Naive thymus-derived CD8-positive, alpha-beta T cell (primary cell): Measurements from ENCODE around the gene TYMP. TPM values are rescaled to one million over a fixed set of nuclear protein-coding genes. Genes with fewer than 3 reads are reported as not detected.

Source experiments
- ATAC-seq, 2 donors: fragments of 150-1000 bp; cut with Tn5 transposase in 1 of 2; sonication (Bioruptor Pico), chemical (Tn5 transposase) in 1 of 2; 1 replicate in 1 of 2; 2 replicates in 1 of 2; pipeline ENCODE4 v1.10.0; 2021; ENCODE audit warnings: mild to moderate bottlenecking in 2 of 2, moderate library complexity in 2 of 2
- POLR2A ChIA-PET: fragments of 350-600 bp; sonication (Branson Sonifier 250); formaldehyde crosslinking; loops from one replicate; lab custom pipeline; 2021; ENCODE audit warnings: antibody characterized with exemption; lab: Charles Lee
- DNase-seq, 10 donors: peaks; one replicate each; pipeline versions ENCODE4 v3.0.0 to v3.0.0-alpha.2; 2020 to 2022
- H3K27ac Mint-ChIP-seq, 10 donors: one replicate each; pipeline ENCODE4 v1.8.0; 2020 to 2022; ENCODE audit warnings: mild to moderate bottlenecking in 10 of 10, mixed read lengths in 10 of 10, moderate library complexity in 4 of 10, inconsistent platforms in 1 of 10
- H3K27me3 Mint-ChIP-seq, 5 donors: one replicate each; pipeline ENCODE4 v1.8.0; 2021 to 2022; ENCODE audit warnings: mixed read lengths in 5 of 5
- H3K36me3 Mint-ChIP-seq, 3 donors: one replicate each; pipeline ENCODE4 v1.8.0; 2020 to 2022; ENCODE audit warnings: mixed read lengths in 3 of 3, mild to moderate bottlenecking in 2 of 3, inconsistent platforms in 1 of 3
- H3K4me1 Mint-ChIP-seq, 4 donors: one replicate each; pipeline ENCODE4 v1.8.0; 2021 to 2022; ENCODE audit warnings: mixed read lengths in 4 of 4
- H3K4me3 Mint-ChIP-seq, 10 donors: one replicate each; pipeline ENCODE4 v1.8.0; 2020 to 2022; ENCODE audit warnings: mild to moderate bottlenecking in 10 of 10, mixed read lengths in 10 of 10, moderate library complexity in 6 of 10, inconsistent platforms in 1 of 10
- H3K9me3 Mint-ChIP-seq, 9 donors: one replicate each; pipeline ENCODE4 v1.8.0; 2020 to 2022; ENCODE audit warnings: mixed read lengths in 9 of 9, mild to moderate bottlenecking in 3 of 9, inconsistent platforms in 1 of 9, moderate library complexity in 1 of 9
- polyA plus RNA-seq, 3 donors: library from polyadenylated mRNA; unstranded; fragments of 300-500 nt; fragmentation: Illumina TruSeq; gene quantifications; one replicate each; pipeline ENCODE4 v1.2.3, GENCODE V29; 2021
- total RNA-seq, 8 experiments: library from RNA in 2 of 8; stranded (reverse) in 2 of 8; gene quantifications; one replicate each; pipeline ENCODE4 v1.2.3 and lab custom pipeline; 2021 to 2026

Gene TYMP
- total and polyA plus RNA-seq, 5 experiments from 2014 or later = 1.9 to 5.5 (median 3.1) TPM

GRCh38 chr22:50498322-50498890 lies 31.4 kb downstream of the TYMP start:
- no peaks in the 10 kb centered on the region for H3K9me3 Mint-ChIP-seq
- H3K4me3 Mint-ChIP-seq = no peak overlapping the region
- POLR2A ChIA-PET = interaction anchor here (0.6 to 1.9 kb wide), 13 partner anchors 9 to 258 kb away, joined by 3 to 9 read pairs (median 5); partner anchors contain the start of genes ARSA, LMF2, NCAPH2 and SCO2
- no peak overlapping the region for H3K27ac Mint-ChIP-seq
- H3K4me1 Mint-ChIP-seq = peaks cover 0 to 13% (median 5%) of the 10 kb centered on the region in 4 donors
- H3K36me3 Mint-ChIP-seq = peaks cover 0 to 2% (median 0%) of the 10 kb centered on the region in 3 donors
- ATAC-seq = peak; percentile 95 to 98
- H3K27me3 Mint-ChIP-seq = no peaks in the 10 kb centered on the region
- peak; percentile 40 to 86 (median 68) for DNase-seq

GRCh38 chr22:50497093-50497492 lies 32.7 kb downstream of the TYMP start:
- Mint-ChIP-seq H3K4me3 (no peak overlapping the region), H3K27ac (peak overlapping the region in 3 of 10 donors; percentile 34 to 90 (median 54)), H3K27me3 (no peaks in the 10 kb centered on the region), H3K9me3 (no peaks in the 10 kb centered on the region), H3K4me1 (peaks cover 0 to 13% (median 5%) of the 10 kb centered on the region in 4 donors), H3K36me3 (peaks cover 0 to 2% (median 0%) of the 10 kb centered on the region in 3 donors)
- ATAC-seq = no peak
- no peak for DNase-seq
- POLR2A ChIA-PET = interaction anchor here (0.5 to 2.2 kb wide), 6 partner anchors 8 to 70 kb away, joined by 3 to 9 read pairs (median 4); partner anchors contain the start of gene SCO2

DNA sequence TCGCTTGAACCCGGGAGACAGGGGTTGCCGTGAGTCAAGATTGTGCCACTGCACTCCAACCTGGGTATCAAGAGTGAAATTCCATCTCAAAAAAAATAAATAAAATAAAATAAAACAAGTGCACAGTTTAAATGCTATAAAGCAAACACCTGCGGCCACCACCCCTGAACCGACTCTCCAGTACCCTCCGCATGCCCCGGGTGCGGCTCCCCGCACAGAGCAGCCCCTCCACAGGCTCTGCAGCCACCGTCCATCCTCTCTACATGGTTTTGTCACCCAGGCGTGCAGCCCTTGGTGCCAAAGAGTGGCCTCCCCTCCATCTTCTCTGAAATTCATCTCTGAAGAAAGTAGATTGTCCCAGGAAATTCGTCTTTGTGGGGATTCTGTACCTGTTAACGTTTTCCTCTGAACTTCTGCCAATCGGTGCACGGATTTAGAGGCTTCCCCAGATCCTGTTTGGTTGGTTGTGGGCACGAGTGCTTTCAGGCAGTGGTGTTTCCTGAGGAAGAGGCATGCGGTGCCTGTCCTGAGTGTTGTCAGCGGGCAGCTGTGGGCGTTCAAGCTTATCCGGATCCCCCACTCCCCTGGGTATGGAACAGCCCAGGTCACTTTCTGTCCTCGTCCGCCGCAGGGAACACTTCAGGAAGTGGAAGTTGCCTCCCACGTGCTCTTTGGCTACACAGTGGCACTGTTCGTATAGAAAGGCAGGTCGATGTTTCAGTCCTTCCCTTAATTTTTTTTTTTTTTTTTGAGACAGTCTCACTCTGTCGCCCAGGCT lies 39.1 kb downstream of the TYMP start:
- ATAC-seq (peak; percentile 35 to 53), DNase-seq (no peak)
- Mint-ChIP-seq H3K27ac (peak overlapping the region in 2 of 10 donors; percentile 5 to 31), H3K4me1 (peaks cover 5 to 13% (median 8%) of the 10 kb centered on the region in 4 donors), H3K4me3 (peak overlapping the region in 8 of 10 donors; percentile 31 to 74 (median 67)), H3K36me3 (no peaks in the 10 kb centered on the region), H3K27me3 (no peaks in the 10 kb centered on the region), H3K9me3 (no peaks in the 10 kb centered on the region)
- POLR2A ChIA-PET = interaction anchor here (0.7 to 2.3 kb wide), 3 partner anchors 13 to 85 kb away, joined by 3 to 10 read pairs (median 3); no protein-coding TSS in a partner anchor

GRCh38 chr22:50489363-50490243 lies 40.2 kb downstream of the TYMP start:
- POLR2A ChIA-PET = interaction anchor here (2.3 kb wide), 1 partner anchor 20 kb away, joined by 10 read pairs; no protein-coding TSS in a partner anchor
- no peaks in the 10 kb centered on the region for H3K27me3 Mint-ChIP-seq
- H3K36me3 Mint-ChIP-seq = no peaks in the 10 kb centered on the region

GRCh38 chr22:50488886-50489285 lies 40.9 kb downstream of the TYMP start:
- H3K36me3 Mint-ChIP-seq = no peaks in the 10 kb centered on the region
- no peak for ATAC-seq
- no peaks in the 10 kb centered on the region for H3K9me3 Mint-ChIP-seq
- H3K27me3 Mint-ChIP-seq = no peaks in the 10 kb centered on the region
- H3K27ac Mint-ChIP-seq = no peak overlapping the region
- peaks cover 7 to 19% (median 11%) of the 10 kb centered on the region in 4 donors for H3K4me1 Mint-ChIP-seq
- POLR2A ChIA-PET = no interaction called here
- DNase-seq = no peak
- no peak overlapping the region for H3K4me3 Mint-ChIP-seq

More at GRCh38 chr22:50489363-50490243, 40.2 kb downstream of the TYMP start:
- peak overlapping the region in 1 of 10 donors; percentile 30 for H3K4me3 Mint-ChIP-seq
- peak overlapping the region in 1 of 10 donors; percentile 62 for H3K27ac Mint-ChIP-seq
- peaks cover 7 to 19% (median 11%) of the 10 kb centered on the region in 4 donors for H3K4me1 Mint-ChIP-seq
- DNase-seq (no peak), ATAC-seq (no peak)
- no peaks in the 10 kb centered on the region for H3K9me3 Mint-ChIP-seq

DNA sequence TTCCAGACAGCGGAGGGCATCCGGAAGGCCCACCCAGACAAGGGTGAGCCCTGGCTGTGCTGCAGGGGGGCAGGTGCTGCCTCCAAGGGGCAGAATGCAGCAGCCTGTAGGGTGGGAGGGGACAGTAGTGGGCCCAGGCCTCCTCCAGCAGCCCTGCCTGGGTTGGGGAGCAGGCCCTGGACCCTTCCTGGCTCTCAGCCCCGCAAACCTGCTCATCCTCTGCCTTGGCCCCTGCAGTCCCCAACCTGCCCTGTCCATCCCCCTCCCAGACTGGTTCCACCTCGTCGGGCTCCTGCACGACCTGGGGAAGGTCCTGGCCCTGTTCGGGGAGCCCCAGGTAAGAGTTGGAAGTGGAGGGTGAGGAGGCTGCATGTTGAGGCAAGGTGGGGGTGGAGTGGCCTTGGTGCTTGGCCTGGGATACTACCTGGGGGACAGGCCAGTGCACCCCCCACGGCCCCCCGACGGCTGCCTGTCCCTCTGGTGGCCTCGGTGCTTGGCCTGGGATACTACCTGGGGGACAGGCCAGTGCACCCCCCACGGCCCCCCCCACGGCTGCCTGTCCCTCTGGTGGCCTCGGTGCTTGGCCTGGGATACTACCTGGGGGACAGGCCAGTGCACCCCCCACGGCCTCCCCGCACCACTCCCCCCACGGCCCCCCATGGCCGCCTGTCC lies 41.7 kb downstream of the TYMP start:
- POLR2A ChIA-PET = no interaction called here
- no peak overlapping the region for H3K27ac Mint-ChIP-seq
- no peaks in the 10 kb centered on the region for H3K36me3 Mint-ChIP-seq
- no peak overlapping the region for H3K4me3 Mint-ChIP-seq
- ATAC-seq = no peak
- no peak for DNase-seq
- no peaks in the 10 kb centered on the region for H3K9me3 Mint-ChIP-seq
- no peaks in the 10 kb centered on the region for H3K27me3 Mint-ChIP-seq
- H3K4me1 Mint-ChIP-seq = peaks cover 7 to 19% (median 11%) of the 10 kb centered on the region in 4 donors

DNA sequence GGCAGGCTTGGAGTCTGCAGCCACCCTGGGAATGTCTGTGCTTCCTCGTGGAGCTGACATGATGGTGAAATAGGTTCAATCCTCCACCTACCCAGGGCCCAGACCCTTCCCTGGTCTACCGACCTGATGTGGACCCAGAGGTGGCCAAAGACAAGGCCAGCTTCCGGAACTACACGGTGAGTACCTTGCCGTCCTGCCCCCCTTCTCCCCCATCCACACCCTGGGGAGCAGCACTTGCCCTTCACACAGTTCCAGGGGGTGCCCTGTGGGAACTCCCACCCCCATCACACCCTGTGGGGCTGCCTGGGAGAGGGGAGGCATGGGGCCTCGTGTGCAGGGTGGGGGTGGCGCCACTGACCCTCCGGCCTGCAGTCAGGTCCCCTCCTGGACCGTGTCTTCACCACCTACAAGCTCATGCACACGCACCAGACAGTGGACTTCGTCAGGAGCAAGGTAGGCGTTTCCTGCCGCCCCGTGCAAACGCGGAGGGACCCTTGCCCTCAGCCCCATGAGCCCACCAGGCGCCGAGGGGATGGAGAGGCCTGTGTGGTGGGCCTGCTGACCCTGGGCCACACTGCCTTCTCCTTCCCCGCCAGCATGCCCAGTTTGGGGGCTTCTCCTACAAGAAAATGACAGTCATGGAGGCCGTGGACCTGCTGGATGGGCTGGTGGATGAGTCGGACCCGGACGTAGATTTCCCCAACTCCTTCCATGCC lies 42.4 kb downstream of the TYMP start:
- H3K4me1 Mint-ChIP-seq = peaks cover 7 to 19% (median 11%) of the 10 kb centered on the region in 4 donors
- POLR2A ChIA-PET = interaction anchor here (1.1 kb wide), 1 partner anchor 18 kb away, joined by 3 read pairs; no protein-coding TSS in a partner anchor
- H3K36me3 Mint-ChIP-seq = no peaks in the 10 kb centered on the region
- DNase-seq (no peak), ATAC-seq (no peak)
- H3K27me3 Mint-ChIP-seq = no peaks in the 10 kb centered on the region
- H3K4me3 Mint-ChIP-seq = no peak overlapping the region
- no peaks in the 10 kb centered on the region for H3K9me3 Mint-ChIP-seq
- H3K27ac Mint-ChIP-seq = no peak overlapping the region

- Mint-ChIP-seq H3K9me3 (no peaks in the 10 kb centered on the region), H3K27ac (peak within 1 kb of the TSS in 5 of 10 donors; percentile 53 to 74 (median 69)), H3K4me1 (peaks cover 7 to 19% (median 11%) of the 10 kb centered on the region in 4 donors), H3K27me3 (no peaks in the 10 kb centered on the region), H3K4me3 (peak within 1 kb of the TSS in 1 of 10 donors; percentile 57), H3K36me3 (no peaks in the 10 kb centered on the region)
- POLR2A ChIA-PET = interaction anchor here (1.1 kb wide), 1 partner anchor 17 kb away, joined by 3 read pairs; no protein-coding TSS in a partner anchor
- DNase-seq (no peak), ATAC-seq (no peak)
Measured at GRCh38 chr22:50486561-50487289, 43.1 kb downstream of the TYMP start, which contains the start of gene MIOX. TSS of gene MIOX (plus strand) at chr22:50486859. CDS start at chr22:50486898, 39 bp downstream.

- DNase-seq = no peak
- Mint-ChIP-seq H3K36me3 (no peaks in the 10 kb centered on the region), H3K27me3 (no peaks in the 10 kb centered on the region), H3K4me3 (peak overlapping the region in 1 of 10 donors; percentile 73), H3K4me1 (peaks cover 2 to 12% (median 4%) of the 10 kb centered on the region in 4 donors), H3K9me3 (no peaks in the 10 kb centered on the region), H3K27ac (peak overlapping the region in 3 of 10 donors; percentile 58 to 71 (median 61))
- no peak for ATAC-seq
- POLR2A ChIA-PET = interaction anchor here (1.1 to 4.3 kb wide), 2 partner anchors 10 to 16 kb away, joined by 4 to 29 read pairs; partner anchors contain the start of gene SBF1
Measured at GRCh38 chr22:50485221-50486131, 44.3 kb downstream of the TYMP start.
